ENCODE data around the gene RNF151.

RNF151 gene

DNA sequence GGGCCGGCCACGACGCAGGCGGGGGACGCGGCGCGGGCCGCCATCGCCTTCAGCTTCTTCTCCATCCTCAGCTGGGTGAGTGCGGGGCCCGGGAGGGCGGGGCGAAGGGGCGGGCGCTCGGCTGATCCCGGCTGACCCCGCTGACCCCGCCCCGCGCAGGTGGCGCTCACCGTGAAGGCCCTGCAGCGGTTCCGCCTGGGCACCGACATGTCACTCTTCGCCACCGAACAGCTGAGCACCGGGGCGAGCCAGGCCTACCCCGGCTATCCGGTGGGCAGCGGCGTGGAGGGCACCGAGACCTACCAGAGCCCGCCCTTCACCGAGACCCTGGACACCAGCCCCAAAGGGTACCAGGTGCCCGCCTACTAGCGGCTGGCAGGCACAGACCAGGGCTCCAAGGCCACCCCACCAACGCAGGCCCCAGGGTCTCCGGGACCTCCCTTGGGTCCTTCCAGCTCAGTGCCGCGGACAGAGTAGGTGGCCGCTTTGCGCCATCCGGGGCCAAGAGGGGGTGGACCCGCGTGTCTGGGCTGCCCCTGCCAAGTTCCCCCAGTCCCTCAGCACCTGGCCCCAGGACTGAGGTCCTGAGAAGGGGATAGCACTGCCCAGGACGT is 26.2 kb downstream of the RNF151 start:
- in situ Hi-C loops (cut with MboI; ENCODE audit: low sequenced_read_pairs, unreplicated experiment): no loop called here
- no peak for TF ChIP-seq CTCF (IDR thresholded peaks at IDR 0.05; ENCODE audit: borderline replicate concordance, control extremely low read depth, extremely low read depth, insufficient read depth, missing control alignments)
- DNase-seq (ENCODE audit: low spot score): no peak

DNA sequence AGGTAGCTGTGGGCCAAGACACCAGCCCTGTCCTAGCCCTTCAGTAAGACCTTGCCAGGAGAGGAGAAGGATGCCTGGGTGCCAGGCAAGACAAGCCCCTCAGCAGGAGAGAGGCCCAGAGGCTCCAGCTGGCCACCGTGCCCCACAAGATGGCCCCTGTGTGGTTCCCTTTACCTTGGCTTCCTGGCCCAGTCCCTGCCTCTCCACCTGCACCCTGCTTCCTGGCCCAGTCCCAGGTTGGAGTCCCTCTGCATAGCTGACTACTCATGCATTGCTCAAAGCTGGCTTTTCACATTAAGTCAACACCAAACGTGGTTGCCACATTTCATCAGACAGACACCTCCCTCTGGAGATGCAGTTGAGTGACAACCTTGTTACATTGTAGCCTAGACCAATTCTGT is 27.1 kb downstream of the RNF151 start:
- TF ChIP-seq CTCF (IDR thresholded peaks at IDR 0.05; ENCODE audit: borderline replicate concordance, control extremely low read depth, extremely low read depth, insufficient read depth, missing control alignments): no peak
- in situ Hi-C loops (cut with MboI; ENCODE audit: low sequenced_read_pairs, unreplicated experiment): no loop called here
- no peak for DNase-seq (ENCODE audit: low spot score)

DNA sequence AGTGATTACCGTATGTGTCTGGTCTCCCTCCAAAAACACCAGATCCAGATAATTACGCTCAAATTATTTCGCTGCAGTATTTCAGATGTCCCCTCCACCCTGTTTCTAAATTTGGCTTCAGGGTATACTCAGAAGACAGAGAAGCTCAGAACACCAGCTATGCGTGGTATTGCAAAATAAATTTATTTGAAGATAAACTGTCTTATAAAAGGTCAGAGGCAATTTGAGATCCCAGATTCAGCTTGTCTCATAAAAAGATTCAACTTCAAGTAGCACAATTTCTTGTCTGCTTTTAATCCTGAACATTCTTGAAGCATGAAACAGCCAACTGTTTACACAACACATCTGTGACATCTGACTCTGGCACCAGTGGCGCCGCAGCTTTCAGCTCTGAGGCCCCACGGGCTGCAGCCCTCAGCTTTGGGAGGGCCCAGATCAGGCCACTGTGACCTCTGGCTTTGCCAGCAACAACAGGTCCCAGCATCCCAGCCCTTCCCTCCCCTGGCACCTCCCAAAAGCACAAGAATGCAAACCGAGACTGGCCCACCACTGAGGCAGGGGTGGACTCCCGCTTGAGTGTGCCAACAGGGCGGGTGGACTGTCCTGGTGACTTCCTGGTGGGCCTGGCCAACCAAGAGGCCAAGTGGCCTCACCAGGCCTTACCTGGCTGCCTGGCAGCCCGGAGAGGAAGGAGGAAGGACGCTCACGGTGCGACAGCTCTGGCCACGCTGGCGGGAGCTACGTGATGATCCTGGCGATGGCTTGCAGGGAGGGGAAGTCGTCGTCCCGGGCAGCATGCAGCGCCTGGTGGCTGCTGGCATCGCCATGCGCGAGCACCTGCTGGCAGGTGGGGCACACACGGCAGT is 31.1 kb downstream of the RNF151 start:
- in situ Hi-C loops (cut with MboI; ENCODE audit: low sequenced_read_pairs, unreplicated experiment): no loop called here
- no peak for TF ChIP-seq CTCF (IDR thresholded peaks at IDR 0.05; ENCODE audit: borderline replicate concordance, control extremely low read depth, extremely low read depth, insufficient read depth, missing control alignments)
- DNase-seq (ENCODE audit: low spot score): no peak

GRCh38 chr16:1998360-1998835 is 31.7 kb downstream of the RNF151 start:
- DNase-seq (ENCODE audit: low spot score): no peak
- no peak for TF ChIP-seq CTCF (IDR thresholded peaks at IDR 0.05; ENCODE audit: borderline replicate concordance, control extremely low read depth, extremely low read depth, insufficient read depth, missing control alignments)
- in situ Hi-C loops (cut with MboI; ENCODE audit: low sequenced_read_pairs, unreplicated experiment): no loop called here

- DNase-seq (ENCODE audit: low spot score): no peak
- in situ Hi-C loops (cut with MboI; ENCODE audit: low sequenced_read_pairs, unreplicated experiment): no loop called here
- no peak for TF ChIP-seq CTCF (IDR thresholded peaks at IDR 0.05; ENCODE audit: borderline replicate concordance, control extremely low read depth, extremely low read depth, insufficient read depth, missing control alignments)
Measured at GRCh38 chr16:1998852-1999801, 32.5 kb downstream of the RNF151 start.
